NCI-H1048 (cell line): ENCODE results near the gene CLDN9.

ENCODE experiments used
- DNase-seq: peaks from one replicate; lab custom pipeline; 2025; lab: John Stamatoyannopoulos, UW

CLDN9 gene

GRCh38 chr16:2974319-2975056 is 38.2 kb upstream of the CLDN9 start:
- DNase-seq, result no peak

DNA sequence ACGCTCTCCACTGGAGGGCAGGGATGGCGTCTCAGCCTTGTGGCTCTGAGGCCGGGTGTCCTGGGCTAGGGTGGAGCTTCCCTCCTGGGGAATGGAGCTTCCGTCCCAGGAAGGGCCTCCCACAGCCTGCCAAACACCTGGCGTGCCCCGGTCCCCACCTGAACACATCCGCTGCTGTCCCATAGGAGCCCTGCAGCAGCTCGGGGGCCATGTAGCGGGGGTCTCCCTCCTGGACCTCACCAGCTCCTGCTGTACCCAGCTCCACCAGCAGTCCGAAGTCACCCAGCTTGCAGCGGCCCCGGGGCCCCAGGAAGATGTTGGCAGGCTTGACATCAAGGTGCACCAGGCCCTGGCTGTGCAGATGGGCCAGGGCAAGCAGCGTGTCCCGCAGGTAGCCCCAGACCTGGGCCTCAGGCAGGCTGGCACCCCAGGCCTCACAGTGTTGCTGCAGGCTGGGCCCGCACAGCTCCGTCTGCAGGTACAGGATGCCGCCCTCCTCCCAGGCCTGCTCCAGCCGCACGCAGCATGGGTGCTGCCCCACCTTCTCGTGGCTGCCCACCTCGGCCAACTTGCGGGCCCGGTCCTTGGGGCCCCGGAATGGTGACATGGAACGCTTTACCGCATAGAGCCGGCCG is 37.4 kb upstream of the CLDN9 start:
- no peak for DNase-seq

- DNase-seq, result no peak
These were observed 36.5 kb upstream of the CLDN9 start for GRCh38 chr16:2976201-2976600.

DNA sequence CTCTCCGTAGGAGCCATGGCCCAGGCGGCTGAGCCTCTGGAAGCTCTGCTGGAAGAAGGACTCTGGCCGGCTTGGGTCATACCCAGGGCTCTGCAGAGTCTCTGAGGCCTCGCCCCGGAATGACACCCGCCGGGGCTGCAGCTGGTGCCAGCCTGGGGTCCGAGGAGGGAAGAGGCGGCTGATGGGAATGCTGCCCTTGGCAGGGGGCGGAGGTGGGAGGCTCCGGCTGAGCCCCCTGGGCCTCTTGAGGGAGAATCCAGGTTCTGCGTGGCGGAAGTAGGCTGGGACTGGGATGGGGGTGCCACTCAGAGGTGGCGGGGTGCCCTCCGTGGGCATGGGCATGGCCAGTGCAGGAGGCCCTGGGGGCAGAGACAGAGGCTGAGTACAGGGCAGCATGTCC is 36.0 kb upstream of the CLDN9 start:
- no peak for DNase-seq

- DNase-seq, result no peak
These were observed 35.3 kb upstream of the CLDN9 start for GRCh38 chr16:2977440-2977839.

DNA sequence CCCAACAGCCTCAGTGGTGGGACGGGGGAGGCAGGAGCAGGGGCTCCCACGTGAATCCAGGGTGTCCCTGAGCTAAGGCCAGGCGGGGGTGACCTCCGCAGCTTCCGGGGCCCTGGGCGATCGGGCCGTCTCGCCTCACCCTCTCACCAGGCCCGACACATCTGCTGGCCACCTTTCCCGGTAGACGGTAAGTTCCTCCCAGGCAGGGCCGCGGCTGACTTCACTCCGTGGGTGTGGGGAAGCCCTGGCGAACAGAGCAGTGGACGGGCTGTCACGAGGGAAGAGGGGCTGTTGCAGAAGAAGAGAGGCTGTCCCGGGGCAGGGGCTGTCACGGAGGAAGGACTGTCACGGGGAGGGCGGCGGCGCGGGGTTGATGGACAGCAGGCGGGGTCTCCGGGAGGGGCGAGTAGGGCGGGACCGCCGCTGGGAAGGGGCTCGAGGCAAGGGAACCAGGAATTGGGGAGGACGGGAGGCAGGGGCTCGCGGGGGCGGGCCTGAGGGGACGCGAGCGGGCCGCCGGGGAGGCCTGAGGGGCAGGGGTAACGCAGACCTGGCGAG is 33.0 kb upstream of the CLDN9 start:
- DNase-seq, result no peak

DNA sequence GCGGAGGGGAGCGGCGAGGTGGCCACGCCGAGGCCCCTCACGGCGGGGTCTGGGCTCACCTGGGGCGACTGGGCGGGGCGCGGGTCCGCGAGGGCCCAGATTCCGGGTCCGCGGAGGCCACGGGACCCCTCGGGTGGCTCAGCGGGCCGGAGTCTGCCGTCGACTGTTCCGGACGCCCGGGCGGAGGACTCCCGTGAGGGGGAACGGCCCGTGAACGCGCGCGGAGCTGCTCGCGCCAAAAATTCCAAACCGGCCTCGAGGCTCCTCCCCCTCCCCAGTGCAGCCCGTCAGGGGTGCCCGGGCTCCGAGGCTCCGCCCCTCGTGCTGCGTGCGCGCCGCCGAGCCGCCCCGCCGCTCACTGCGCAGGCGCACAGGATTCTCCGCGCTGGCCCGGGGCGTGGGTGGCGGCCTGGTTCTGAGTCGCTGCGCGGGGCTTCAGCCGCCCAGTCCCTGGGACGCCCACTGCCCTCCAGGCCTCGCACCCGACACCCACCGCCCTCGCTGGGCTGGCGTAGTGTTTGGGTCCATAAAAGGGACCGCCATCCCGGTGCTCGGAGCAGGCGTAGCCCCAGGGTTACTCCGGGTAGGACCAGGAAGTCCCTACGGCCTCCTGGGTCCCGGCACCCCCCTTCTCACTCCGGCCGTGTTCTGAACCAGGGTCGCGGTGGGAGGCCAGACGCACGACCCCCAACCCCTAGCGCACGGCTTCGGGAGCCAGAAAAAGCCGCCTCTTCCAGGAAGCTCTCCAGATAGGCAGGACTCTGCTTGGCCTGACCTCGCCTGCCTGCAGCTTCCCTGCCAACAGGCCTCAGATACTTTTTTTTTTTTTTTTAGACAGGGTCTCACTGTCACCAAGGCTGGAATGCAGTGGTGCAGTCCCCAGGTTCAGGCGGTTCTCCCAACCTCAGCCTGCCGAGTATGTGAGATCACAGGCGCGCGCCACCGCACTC is 32.2 kb upstream of the CLDN9 start, which contains the start of gene PKMYT1:
TSS of gene PKMYT1 (minus strand) at position 220 of the 950 bp plus-strand sequence. CDS start 789 bp downstream, outside the sequence.
- DNase-seq, result peak; percentile 75

DNA sequence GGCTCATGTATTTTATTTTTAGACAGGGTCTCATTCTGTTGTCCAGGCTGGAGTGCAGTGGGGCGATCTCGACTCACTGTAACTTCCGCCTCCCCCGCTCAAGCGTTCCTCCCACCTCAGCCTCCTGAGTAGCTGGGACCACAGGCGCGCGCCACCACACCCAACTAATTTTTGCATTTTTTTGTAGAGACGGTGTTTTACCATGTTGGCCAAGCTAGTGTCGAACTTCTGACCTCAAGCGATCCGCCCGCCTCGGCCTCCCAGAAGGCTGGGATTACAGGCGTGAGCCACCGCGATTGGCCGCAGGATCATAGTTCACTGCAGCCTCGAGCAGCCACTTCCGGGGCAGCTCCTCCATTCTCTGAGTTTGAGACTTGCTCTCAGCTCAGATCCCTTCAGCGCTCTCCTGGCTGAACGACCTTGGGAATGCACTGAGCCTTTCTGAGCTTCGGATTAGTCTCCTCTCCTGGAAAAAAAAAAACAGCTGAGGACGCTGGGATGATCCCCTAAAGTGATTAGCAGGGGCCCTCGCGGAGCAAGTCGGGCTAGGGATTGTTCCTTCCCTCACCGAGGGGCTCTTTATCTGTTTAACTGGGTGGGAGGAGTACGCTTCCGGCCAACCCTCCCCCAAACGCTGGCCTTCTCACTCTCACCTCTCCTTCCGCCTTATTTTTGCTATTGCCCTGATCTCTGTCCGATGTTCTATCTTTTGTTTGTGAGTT is 31.4 kb upstream of the CLDN9 start:
- no peak for DNase-seq

- DNase-seq, result no peak
These were observed 30.8 kb upstream of the CLDN9 start for GRCh38 chr16:2981899-2982250.

DNA sequence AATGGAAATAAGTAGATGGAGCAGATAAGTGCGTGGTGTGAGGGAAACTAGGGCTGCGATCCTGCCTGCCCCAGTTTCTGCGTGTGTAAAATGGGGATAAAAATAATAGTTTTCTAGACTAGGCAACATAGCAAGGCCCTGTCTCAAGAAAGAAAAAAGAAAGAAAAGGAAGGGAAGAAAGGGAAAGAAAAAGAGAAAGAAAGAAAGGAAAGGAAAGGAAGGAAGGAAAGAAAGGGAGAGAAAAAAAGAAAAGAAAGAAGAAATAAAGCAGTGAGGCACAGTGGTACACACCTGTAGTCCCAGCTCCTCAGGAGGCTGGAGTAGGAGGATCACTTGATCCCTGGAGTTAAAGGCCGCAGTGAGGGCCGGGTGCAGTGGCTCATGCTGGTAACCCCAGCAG is 30.3 kb upstream of the CLDN9 start:
- DNase-seq, result no peak

GRCh38 chr16:2983706-2984136 is 29.0 kb upstream of the CLDN9 start:
- no peak for DNase-seq

DNA sequence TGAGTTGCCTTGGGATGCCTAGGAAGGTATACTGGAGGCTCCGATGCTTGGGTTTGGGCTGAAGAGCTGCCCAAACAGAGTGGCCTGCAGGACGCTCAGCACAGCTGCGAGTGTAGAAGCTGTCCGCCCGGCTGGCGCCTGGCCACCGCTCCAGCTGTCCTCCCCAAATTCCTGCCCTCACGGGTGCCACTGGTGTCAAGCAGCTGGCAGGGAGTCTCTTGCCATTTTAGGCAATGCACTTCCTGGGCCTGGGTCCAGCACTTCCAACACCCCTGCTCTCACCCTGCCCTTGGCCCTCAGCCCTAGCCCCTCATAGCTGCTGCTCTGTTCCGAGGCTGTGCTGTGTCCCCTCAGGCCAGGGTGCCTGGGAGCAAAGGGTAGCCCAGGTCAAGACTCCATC is 27.3 kb upstream of the CLDN9 start:
- DNase-seq, result no peak

DNA sequence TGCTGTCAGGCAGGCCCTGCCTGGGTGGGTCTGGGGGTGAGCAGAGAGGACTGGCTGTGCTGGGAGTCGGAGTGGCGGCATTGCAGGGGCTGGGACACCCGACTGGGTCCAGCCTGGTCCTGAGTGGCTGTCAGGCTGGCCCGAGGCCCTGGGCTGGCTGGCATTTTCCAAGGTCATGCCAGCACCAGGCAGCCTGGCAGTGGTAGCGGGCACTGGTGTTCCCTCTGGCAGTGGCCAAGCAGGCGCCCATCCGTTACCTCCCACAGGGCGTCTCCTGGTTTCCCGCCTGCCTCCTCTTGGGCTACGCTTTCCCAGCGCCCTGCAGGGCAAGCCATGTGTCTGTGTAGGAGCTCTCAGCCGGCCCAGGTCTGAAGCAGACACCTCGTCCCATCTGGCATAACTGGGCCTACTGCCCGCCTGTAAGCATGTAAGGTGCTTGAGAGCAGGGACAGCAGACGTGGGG is 26.8 kb upstream of the CLDN9 start:
- DNase-seq, result no peak

DNA sequence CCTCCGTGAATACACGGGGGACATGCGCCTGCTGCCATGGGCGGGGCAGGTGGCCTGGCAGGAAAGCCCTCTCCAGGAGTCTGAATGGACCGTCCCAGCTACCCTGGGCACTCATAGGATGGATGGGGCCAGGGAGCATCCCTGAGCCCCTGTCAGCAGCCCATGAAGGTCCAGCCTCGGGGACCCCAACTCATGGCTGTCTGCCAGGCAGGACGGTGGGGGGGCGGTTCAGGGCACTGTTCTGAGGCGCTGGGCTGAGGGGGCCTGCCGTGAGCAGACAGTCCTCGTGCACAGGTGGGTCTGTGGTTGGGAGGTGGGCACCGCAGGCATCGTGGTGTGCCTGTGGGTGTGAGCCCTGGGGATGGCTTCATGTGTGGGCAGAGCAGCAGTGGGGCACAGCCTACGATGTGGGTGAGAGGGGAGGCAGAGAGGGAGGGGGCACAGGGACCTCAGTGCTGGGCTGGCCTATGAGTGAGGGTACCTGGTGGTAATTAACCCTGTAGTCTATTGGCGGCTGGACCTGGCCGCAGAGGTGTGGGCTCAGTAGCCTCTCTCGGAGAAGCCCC is 26.0 kb upstream of the CLDN9 start:
- no peak for DNase-seq

DNA sequence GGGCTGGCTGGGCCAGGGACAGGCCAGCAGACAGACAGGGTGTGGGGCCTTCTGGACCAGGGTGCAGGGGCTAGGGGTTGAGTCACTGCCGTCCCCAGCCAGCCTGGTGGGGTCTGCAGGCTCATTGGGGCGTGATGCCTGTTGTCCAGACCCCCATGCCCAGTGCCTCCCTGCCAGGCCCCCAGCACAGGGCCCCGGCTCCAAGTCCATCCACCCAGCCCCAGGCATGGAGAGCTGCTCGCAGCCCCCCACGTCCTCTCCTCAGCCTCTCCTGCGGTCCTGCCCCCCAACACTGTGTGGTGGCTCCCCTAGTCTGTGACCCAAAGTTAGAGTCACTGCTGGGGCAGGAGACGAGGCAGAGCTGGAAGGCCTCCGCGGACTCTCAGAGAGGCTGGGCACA is 25.4 kb upstream of the CLDN9 start:
- no peak for DNase-seq

- DNase-seq, result no peak
These were observed 24.9 kb upstream of the CLDN9 start for GRCh38 chr16:2987833-2988232.

DNA sequence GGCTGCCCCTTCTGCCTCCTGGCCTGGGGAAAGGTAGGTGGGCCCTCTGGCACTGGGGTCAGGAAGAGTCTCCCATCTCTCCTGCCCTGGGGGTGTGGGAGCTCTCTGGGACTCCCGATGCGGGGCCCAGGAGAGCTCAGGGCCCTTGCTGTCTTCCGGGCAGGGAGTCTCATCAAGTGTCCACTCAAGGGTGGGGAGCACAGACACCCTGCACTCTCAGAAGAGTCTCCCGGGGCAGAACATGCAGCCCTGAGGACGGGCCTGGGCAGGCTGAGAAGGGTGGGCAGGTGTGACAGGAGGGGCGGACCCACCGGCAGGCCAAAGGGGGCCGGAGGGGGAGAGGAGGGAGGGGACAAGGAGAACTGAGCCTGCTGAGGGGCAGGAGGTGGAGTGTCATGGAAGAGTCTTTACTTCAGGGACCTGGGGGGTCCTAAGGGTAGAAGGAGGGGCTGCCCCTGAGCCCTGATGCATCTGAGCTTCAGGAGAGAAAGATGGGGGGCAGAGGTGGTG is 24.1 kb upstream of the CLDN9 start:
- no peak for DNase-seq

GRCh38 chr16:2990891-2991290 is 21.8 kb upstream of the CLDN9 start:
- no peak for DNase-seq

DNA sequence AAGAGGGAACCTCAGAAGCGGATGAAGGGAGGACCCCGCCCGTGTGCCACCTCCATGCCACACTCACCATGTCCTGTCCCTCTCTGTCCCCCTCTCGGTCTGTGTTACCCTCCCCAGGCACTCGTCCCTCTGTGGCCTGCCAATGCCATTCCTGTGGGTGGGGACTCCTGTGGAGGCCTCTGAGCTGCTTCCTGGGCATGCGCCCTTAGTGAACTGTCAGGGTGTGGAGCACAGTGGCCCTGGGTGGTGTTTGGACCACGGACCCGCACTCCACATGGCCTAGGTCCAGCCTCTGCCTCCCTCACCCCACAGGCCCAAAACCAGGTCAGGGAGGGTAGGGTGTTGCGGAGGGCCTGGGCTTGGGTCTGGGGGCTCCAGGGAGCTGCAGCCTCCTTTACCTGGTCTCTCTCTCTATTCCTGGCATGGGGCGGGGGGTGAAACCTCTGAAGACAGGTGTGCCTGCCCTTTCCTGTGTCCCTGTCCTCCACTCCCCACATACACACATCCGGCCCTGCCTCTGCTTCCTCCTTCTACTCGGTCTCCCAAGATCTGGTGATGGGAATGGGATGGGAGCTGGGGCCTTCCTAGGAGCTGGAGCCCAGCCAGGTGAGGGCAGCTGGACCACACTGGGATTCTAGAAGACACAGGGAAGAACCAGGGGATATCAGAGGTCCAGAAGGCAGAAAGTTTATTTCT is 21.0 kb upstream of the CLDN9 start:
- no peak for DNase-seq

DNA sequence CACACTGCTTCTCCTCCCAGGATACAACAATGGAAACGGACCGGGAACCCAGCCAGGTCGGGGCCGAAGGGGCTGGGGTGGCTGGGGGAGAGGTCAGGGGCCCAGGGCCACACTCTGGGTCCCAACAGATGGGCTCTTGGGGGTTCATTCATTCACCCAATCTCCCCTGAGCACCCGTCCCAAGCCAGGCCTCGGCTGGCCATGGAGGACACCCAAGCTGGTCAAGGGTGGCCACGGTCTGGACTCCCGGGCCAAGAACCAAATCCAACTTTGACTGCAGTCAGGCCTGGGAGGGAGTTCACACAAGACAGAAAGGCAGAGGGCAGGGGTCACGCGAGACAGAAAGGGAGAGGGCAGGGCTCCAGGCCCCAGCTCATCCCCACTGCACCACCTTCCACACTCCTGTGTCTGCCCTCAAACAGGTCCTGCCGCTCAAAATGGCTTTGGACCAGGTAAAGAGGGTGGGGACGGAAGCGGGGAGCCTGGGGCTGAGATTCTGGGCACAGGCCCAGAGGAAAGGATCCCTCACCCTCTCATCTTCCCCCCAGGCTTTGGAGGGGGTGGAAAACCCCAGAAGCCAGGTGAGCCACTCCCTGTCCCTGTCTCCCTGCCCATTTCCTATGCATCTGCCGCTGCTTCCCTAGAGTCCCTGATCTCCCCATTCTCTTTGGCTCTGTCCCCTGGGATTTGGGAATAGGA is 20.2 kb upstream of the CLDN9 start:
- DNase-seq, result no peak
